Hematopoietic multipotent progenitor cell treated with erythropoietin and hydrocortisone succinate and interleukin-3 and kit ligand, for 15 days (in vitro differentiated cells): ENCODE measurements around the gene IER5L.

Experiments
- DNase-seq: peaks from one replicate; pipeline ENCODE4 v3.0.0-alpha.2; 2015; ENCODE audit warnings: low spot score

Gene IER5L

GRCh38 chr9:129160712-129161533, 17.1 kb downstream of the IER5L start:
- DNase-seq, result no peak

GRCh38 chr9:129156163-129156562, 21.9 kb downstream of the IER5L start:
- no peak for DNase-seq

GRCh38 chr9:129154866-129155477, 23.1 kb downstream of the IER5L start:
- no peak for DNase-seq

- no peak for DNase-seq
These were observed 26.6 kb downstream of the IER5L start for GRCh38 chr9:129151469-129151868.

GRCh38 chr9:129150672-129151211, 27.3 kb downstream of the IER5L start:
- no peak for DNase-seq

- DNase-seq, result no peak
These were observed 27.9 kb downstream of the IER5L start for GRCh38 chr9:129150122-129150521.

- no peak for DNase-seq
These were observed 28.6 kb downstream of the IER5L start for GRCh38 chr9:129149442-129149841.

- DNase-seq, result no peak
These were observed 29.4 kb downstream of the IER5L start for GRCh38 chr9:129148463-129149204.

- DNase-seq, result no peak
These were observed 31.6 kb downstream of the IER5L start for GRCh38 chr9:129146441-129146941.

- no peak for DNase-seq
These were observed 32.2 kb downstream of the IER5L start for GRCh38 chr9:129145841-129146292.

- no peak for DNase-seq
These were observed 32.7 kb downstream of the IER5L start for GRCh38 chr9:129145316-129145715.

GRCh38 chr9:129143031-129143927, 34.8 kb downstream of the IER5L start:
- DNase-seq, result peak; percentile 81

- no peak for DNase-seq
These were observed 35.7 kb downstream of the IER5L start for GRCh38 chr9:129142138-129142935.

GRCh38 chr9:129141066-129142041, 36.7 kb downstream of the IER5L start:
- DNase-seq, result no peak

- DNase-seq, result no peak
These were observed 37.5 kb downstream of the IER5L start for GRCh38 chr9:129140397-129141065.

- DNase-seq, result no peak
These were observed 38.1 kb downstream of the IER5L start for GRCh38 chr9:129139993-129140396.

- peak; percentile 85 for DNase-seq
These were observed 38.6 kb downstream of the IER5L start for GRCh38 chr9:129139233-129139992.
